HUES6 (cell line): Measurements from ENCODE around the gene CORO2B.

Source experiments
- H3K27ac ChIP-seq: 2 replicates; pipeline ENCODE4 v1.7.0; 2013; ENCODE audit warnings: low read depth, mild to moderate bottlenecking, low read length, inconsistent platforms
- H3K27me3 ChIP-seq: 2 replicates; pipeline ENCODE4 v1.6.1; 2013; ENCODE audit warnings: low read length; ENCODE audit not compliant: control insufficient read depth, insufficient read depth
- H3K36me3 ChIP-seq: 2 replicates; pipeline ENCODE4 v1.6.1; 2013; ENCODE audit warnings: low read length; ENCODE audit not compliant: control insufficient read depth, insufficient read depth
- H3K4me1 ChIP-seq: 2 replicates; pipeline ENCODE4 v1.6.1; 2013; ENCODE audit warnings: low read length; ENCODE audit not compliant: control insufficient read depth, insufficient read depth
- H3K4me3 ChIP-seq: 2 replicates; pipeline ENCODE4 v1.5.1; 2013; ENCODE audit warnings: low read depth, low read length
- H3K9ac ChIP-seq: one replicate; pipeline ENCODE4 v1.6.1; 2013; ENCODE audit warnings: mild to moderate bottlenecking, low read length
- H3K9me3 ChIP-seq: 2 replicates; pipeline ENCODE4 v1.6.1; 2013; ENCODE audit warnings: low read depth, low read length; ENCODE audit not compliant: control insufficient read depth, insufficient read depth

CORO2B gene

GRCh38 chr15:68709876-68710275 is 131.1 kb downstream of the CORO2B start:
- no peaks in the 10 kb centered on the region for H3K27me3 ChIP-seq
- no peaks in the 10 kb centered on the region; the same call in 1 of the 2 replicates for H3K4me1 ChIP-seq
- no peak overlapping the region for H3K9ac ChIP-seq
- no peaks in the 10 kb centered on the region for H3K9me3 ChIP-seq
- no peak overlapping the region for H3K27ac ChIP-seq
- H3K36me3 ChIP-seq: no peaks in the 10 kb centered on the region
- no peak overlapping the region for H3K4me3 ChIP-seq

GRCh38 chr15:68710536-68710935 is 131.7 kb downstream of the CORO2B start:
- Histone ChIP-seq H3K4me3 (no peak overlapping the region), H3K36me3 (no peaks in the 10 kb centered on the region), H3K27me3 (no peaks in the 10 kb centered on the region), H3K27ac (no peak overlapping the region), H3K9me3 (no peaks in the 10 kb centered on the region), H3K9ac (no peak overlapping the region), H3K4me1 (no peaks in the 10 kb centered on the region)

- no peaks in the 10 kb centered on the region for H3K36me3 ChIP-seq
Measured at GRCh38 chr15:68711406-68711805, 132.6 kb downstream of the CORO2B start.

DNA sequence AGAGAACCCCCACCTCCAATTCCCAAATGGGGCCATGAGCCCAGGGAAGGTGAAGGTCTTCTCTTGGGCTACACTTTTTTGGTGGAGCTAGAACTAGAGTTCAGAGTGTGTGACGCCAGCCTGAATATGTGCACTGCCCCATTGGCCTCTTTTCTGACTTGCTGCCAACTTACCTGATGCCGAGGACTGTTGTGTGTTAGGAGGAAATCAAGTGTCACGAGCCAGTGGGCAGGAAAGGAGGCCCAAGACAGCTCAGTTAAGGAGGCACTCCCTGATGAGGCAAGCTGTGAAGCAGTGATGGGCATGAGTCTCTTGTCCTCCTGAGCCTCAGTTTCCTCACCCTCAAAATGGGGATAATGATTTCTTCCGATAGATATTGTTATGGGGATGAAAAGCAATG is 134.1 kb downstream of the CORO2B start:
- no peaks in the 10 kb centered on the region for H3K9me3 ChIP-seq
- no peak overlapping the region for H3K27ac ChIP-seq
- no peaks in the 10 kb centered on the region for H3K36me3 ChIP-seq
- no peak overlapping the region for H3K9ac ChIP-seq
- no peak overlapping the region for H3K4me3 ChIP-seq
- no peaks in the 10 kb centered on the region for H3K27me3 ChIP-seq
- no peaks in the 10 kb centered on the region for H3K4me1 ChIP-seq

More at GRCh38 chr15:68711406-68711805, 132.6 kb downstream of the CORO2B start:
- Histone ChIP-seq H3K4me3 (no peak overlapping the region), H3K9me3 (no peaks in the 10 kb centered on the region), H3K9ac (no peak overlapping the region), H3K27me3 (no peaks in the 10 kb centered on the region), H3K27ac (no peak overlapping the region), H3K4me1 (no peaks in the 10 kb centered on the region)

DNA sequence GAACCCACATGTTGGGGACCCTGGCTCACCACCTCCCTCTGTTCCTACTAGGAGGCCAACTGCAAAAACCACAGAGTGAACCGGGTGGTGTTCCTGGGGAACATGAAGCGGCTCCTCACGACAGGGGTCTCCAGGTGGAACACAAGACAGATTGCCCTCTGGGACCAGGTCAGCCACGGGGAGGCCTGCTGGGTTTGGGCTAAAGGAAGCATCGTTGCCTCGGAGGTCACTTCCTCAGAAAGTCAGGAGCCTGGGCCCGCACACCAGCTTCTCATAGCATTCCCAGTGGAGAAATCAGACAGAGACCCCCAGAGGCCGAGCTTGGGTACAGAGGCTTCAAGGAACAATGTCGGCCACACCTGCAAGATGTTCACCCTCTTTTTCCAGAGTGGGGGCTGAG is 135.1 kb downstream of the CORO2B start:
- no peak overlapping the region for H3K27ac ChIP-seq
- no peaks in the 10 kb centered on the region for H3K9me3 ChIP-seq
- no peaks in the 10 kb centered on the region for H3K36me3 ChIP-seq
- H3K4me3 ChIP-seq: no peak overlapping the region
- no peaks in the 10 kb centered on the region for H3K27me3 ChIP-seq
- no peak overlapping the region for H3K9ac ChIP-seq
- H3K4me1 ChIP-seq: no peaks in the 10 kb centered on the region

GRCh38 chr15:68715111-68715510 is 136.3 kb downstream of the CORO2B start:
- H3K4me1 ChIP-seq: no peaks in the 10 kb centered on the region
- no peak overlapping the region for H3K27ac ChIP-seq
- no peaks in the 10 kb centered on the region for H3K27me3 ChIP-seq
- H3K9ac ChIP-seq: no peak overlapping the region
- no peaks in the 10 kb centered on the region for H3K36me3 ChIP-seq
- no peak overlapping the region for H3K4me3 ChIP-seq
- no peaks in the 10 kb centered on the region for H3K9me3 ChIP-seq

- Histone ChIP-seq H3K9me3 (no peaks in the 10 kb centered on the region), H3K27me3 (no peaks in the 10 kb centered on the region), H3K36me3 (no peaks in the 10 kb centered on the region), H3K4me3 (no peak overlapping the region), H3K4me1 (no peaks in the 10 kb centered on the region), H3K27ac (no peak overlapping the region), H3K9ac (no peak overlapping the region)
Measured at GRCh38 chr15:68717951-68718350, 139.2 kb downstream of the CORO2B start.

GRCh38 chr15:68718468-68718867 is 139.7 kb downstream of the CORO2B start:
- Histone ChIP-seq H3K9ac (no peak overlapping the region), H3K4me1 (no peaks in the 10 kb centered on the region), H3K36me3 (no peaks in the 10 kb centered on the region)

GRCh38 chr15:68719051-68719450 is 140.3 kb downstream of the CORO2B start:
- no peaks in the 10 kb centered on the region for H3K36me3 ChIP-seq
- no peaks in the 10 kb centered on the region for H3K27me3 ChIP-seq
- H3K4me3 ChIP-seq: no peak overlapping the region
- no peaks in the 10 kb centered on the region for H3K9me3 ChIP-seq
- H3K9ac ChIP-seq: no peak overlapping the region
- H3K27ac ChIP-seq: no peak overlapping the region
- no peaks in the 10 kb centered on the region for H3K4me1 ChIP-seq

More at GRCh38 chr15:68718468-68718867, 139.7 kb downstream of the CORO2B start:
- Histone ChIP-seq H3K9me3 (no peaks in the 10 kb centered on the region), H3K4me3 (no peak overlapping the region), H3K27ac (no peak overlapping the region), H3K27me3 (no peaks in the 10 kb centered on the region)

- no peak overlapping the region for H3K9ac ChIP-seq
- no peaks in the 10 kb centered on the region for H3K9me3 ChIP-seq
- H3K4me1 ChIP-seq: no peaks in the 10 kb centered on the region
- no peaks in the 10 kb centered on the region for H3K27me3 ChIP-seq
- no peaks in the 10 kb centered on the region for H3K36me3 ChIP-seq
- H3K4me3 ChIP-seq: no peak overlapping the region
- H3K27ac ChIP-seq: no peak overlapping the region
Measured at GRCh38 chr15:68719672-68720071, 140.9 kb downstream of the CORO2B start.

- no peaks in the 10 kb centered on the region for H3K9me3 ChIP-seq
- 0 out of 2 replicates have a peak, but pooled peaks cover 3% of the 10 kb centered on the region for H3K4me1 ChIP-seq
- no peaks in the 10 kb centered on the region for H3K36me3 ChIP-seq
- no peak overlapping the region for H3K27ac ChIP-seq
- H3K27me3 ChIP-seq: no peaks in the 10 kb centered on the region
- no peak overlapping the region for H3K4me3 ChIP-seq
- H3K9ac ChIP-seq: no peak overlapping the region
Measured at GRCh38 chr15:68721886-68722285, 143.1 kb downstream of the CORO2B start.

DNA sequence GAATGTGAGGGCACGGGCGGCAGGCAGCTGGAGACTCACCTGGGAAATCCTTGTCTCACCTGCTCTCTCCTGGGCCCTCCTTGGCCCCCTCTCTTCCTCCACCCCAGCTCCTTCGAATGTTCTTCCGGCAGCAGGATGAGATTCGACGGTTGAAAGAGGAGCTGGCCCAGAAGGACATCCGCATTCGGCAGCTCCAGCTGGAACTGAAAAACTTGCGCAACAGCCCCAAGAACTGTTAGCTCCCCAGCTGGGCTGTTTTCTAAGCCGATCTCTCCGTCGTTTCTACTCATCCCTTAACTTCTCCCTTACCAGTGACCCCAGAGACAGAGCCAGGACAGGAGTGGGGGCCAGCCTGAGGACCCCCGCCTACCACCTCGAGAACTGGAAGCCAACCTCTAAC is 146.9 kb downstream of the CORO2B start:
- H3K4me1 ChIP-seq: peaks cover 5% of the 10 kb centered on the region
- no peak overlapping the region for H3K9ac ChIP-seq
- H3K9me3 ChIP-seq: no peaks in the 10 kb centered on the region
- H3K36me3 ChIP-seq: no peaks in the 10 kb centered on the region
- no peaks in the 10 kb centered on the region for H3K27me3 ChIP-seq
- no peak overlapping the region for H3K27ac ChIP-seq
- no peak overlapping the region for H3K4me3 ChIP-seq
